ENCODE measurements around the gene GABRB2. TPM values are rescaled to one million over a fixed set of nuclear protein-coding genes. Genes with fewer than 3 reads are reported as not detected.

The GABRB2 gene
- total RNA-seq, 1 donor from 2014 or later, result 0.26 TPM

DNA sequence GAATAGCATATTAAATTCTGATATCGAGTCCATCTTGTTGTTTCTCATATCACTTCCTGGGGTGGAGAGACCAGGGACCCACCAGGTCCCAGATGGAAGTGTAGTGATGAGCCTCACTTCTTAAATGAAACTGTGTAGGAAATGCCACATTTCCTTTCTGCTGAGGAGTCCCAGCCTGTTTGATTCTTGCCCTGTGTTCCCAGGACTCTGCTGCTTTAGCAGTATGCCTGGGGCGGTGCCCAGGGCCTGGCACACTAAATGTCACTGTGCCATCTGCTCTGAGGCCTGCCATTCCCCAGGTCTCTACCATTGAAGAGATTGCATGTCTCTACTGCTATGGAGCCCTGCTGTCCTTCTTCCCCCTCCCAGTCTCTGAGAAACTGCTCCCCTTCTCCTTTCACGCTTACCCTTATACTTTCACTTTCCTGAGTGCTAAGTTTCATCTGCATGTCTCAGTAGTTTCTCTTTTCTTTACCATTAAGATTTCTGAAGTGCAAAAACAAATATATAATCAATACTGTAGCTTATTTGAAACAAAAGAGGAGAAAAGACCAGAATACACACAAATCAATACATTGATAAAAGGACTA, 260.4 kb downstream of the GABRB2 start:
- Mint-ChIP-seq H3K4me1 (ENCODE audit: unreplicated experiment) (peaks cover 4% of the 10 kb centered on the region), H3K27ac (ENCODE audit: unreplicated experiment) (no peak overlapping the region), H3K27me3 (ENCODE audit: unreplicated experiment) (peaks cover 2% of the 10 kb centered on the region), H3K36me3 (ENCODE audit: low read depth, unreplicated experiment) (no peaks in the 10 kb centered on the region), H3K4me3 (ENCODE audit: unreplicated experiment) (no peak overlapping the region), H3K9me3 (ENCODE audit: unreplicated experiment) (no peaks in the 10 kb centered on the region)
- TF ChIP-seq, protein P1, sequence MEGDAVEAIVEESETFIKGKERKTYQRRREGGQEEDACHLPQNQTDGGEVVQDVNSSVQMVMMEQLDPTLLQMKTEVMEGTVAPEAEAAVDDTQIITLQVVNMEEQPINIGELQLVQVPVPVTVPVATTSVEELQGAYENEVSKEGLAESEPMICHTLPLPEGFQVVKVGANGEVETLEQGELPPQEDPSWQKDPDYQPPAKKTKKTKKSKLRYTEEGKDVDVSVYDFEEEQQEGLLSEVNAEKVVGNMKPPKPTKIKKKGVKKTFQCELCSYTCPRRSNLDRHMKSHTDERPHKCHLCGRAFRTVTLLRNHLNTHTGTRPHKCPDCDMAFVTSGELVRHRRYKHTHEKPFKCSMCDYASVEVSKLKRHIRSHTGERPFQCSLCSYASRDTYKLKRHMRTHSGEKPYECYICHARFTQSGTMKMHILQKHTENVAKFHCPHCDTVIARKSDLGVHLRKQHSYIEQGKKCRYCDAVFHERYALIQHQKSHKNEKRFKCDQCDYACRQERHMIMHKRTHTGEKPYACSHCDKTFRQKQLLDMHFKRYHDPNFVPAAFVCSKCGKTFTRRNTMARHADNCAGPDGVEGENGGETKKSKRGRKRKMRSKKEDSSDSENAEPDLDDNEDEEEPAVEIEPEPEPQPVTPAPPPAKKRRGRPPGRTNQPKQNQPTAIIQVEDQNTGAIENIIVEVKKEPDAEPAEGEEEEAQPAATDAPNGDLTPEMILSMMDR (IDR thresholded peaks at IDR 0.05; ENCODE audit: unreplicated experiment), result no peak
- DNase-seq (ENCODE audit: low spot score), result no peak

DNA sequence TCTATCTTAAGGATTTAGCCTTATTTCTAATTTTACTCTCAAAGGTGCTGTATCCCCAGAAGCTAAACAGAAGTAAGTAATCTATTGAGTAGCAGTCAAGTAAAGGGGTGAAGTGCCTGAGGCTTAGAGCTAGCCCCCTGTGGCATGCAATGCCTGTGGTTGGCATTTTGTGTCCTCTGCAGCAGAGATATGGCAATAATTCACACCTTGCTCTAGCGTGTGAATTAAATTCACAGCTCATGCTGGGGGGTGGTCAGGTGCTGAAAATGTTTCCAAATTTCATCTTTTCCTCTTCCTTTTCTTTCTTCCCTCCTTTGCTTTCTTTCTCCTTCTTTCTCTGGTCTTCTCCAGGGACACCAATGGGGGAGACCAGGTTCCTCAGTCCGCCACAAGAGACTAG, 262.1 kb downstream of the GABRB2 start:
- TF ChIP-seq, protein P1 (IDR thresholded peaks at IDR 0.05; ENCODE audit: unreplicated experiment), result no peak
- no peaks in the 10 kb centered on the region for H3K36me3 Mint-ChIP-seq (ENCODE audit: low read depth, unreplicated experiment)
- H3K4me3 Mint-ChIP-seq (ENCODE audit: unreplicated experiment), result no peak overlapping the region
- no peaks in the 10 kb centered on the region for H3K9me3 Mint-ChIP-seq (ENCODE audit: unreplicated experiment)
- H3K27ac Mint-ChIP-seq (ENCODE audit: unreplicated experiment), result no peak overlapping the region
- peaks cover 4% of the 10 kb centered on the region for H3K4me1 Mint-ChIP-seq (ENCODE audit: unreplicated experiment)
- no peak for DNase-seq (ENCODE audit: low spot score)
- peaks cover 2% of the 10 kb centered on the region for H3K27me3 Mint-ChIP-seq (ENCODE audit: unreplicated experiment)

DNA sequence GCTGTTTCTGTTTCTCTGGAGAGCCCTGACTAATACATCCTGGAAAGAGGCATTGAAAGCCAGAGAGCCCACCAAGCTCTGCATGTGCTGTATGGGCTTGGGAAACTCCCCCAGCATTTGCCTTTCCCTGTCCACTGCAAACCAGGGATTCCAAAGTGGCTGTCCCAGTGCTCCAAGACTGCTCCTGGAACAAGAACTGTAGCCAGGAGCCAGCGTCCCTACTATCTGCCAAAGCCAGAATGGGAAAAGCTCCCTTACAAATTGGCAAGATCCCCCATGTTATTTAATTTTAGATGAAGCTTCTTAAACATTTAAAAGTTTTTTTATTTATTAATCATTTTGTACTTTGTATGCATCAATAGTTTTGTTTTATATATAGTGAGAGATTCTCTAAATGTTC, 263.2 kb downstream of the GABRB2 start:
- H3K27me3 Mint-ChIP-seq (ENCODE audit: unreplicated experiment), result peaks cover 2% of the 10 kb centered on the region
- H3K36me3 Mint-ChIP-seq (ENCODE audit: low read depth, unreplicated experiment), result no peaks in the 10 kb centered on the region
- H3K4me1 Mint-ChIP-seq (ENCODE audit: unreplicated experiment), result peaks cover 4% of the 10 kb centered on the region
- no peak overlapping the region for H3K4me3 Mint-ChIP-seq (ENCODE audit: unreplicated experiment)
- no peak for DNase-seq (ENCODE audit: low spot score)
- H3K9me3 Mint-ChIP-seq (ENCODE audit: unreplicated experiment), result no peaks in the 10 kb centered on the region
- TF ChIP-seq, protein P1 (IDR thresholded peaks at IDR 0.05; ENCODE audit: unreplicated experiment), result no peak
- no peak overlapping the region for H3K27ac Mint-ChIP-seq (ENCODE audit: unreplicated experiment)

DNA sequence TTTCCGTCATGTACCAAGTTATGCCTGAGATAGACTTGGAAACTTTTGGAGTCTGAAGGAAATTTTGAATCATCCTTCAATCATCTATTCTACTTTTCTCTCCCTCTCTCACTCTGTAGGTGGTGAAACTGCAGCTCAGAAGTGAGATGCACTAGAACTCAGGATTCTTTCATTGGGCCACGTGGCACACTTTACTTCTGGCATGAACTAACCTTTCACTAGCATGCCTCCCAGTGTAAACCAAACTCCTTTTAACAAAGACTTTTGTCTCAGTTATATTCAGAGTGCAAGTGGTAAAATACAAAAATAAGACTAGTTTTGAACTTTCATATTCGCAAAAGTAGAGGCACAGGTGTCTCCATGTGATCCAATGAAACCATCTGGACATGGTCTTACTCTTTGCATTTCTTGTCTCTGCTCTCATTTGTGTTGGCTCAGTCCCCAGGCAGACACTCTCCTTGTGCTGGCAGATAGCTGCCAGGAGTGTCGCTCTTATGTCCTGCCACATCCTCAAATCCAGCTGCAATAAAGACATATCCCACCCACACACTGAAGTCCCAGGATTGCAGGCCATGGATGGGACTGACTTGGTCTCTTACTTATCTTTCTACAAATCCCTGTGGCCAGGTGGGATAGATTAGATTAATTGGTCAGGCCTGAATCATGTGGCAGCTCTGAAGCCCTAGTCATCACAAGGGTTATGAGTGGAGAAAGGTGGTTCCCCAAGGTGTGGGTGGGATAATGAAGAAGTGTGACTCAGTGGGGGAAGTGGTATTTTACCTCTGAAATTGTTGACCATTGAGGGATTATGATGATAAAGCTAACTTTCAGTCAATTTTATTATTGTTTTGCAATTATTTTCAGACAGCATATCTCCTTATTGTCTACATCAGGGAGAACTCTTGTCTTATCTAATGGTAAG, 267.5 kb downstream of the GABRB2 start:
- no peak overlapping the region for H3K27ac Mint-ChIP-seq (ENCODE audit: unreplicated experiment)
- no peaks in the 10 kb centered on the region for H3K9me3 Mint-ChIP-seq (ENCODE audit: unreplicated experiment)
- H3K27me3 Mint-ChIP-seq (ENCODE audit: unreplicated experiment), result no peaks in the 10 kb centered on the region
- H3K4me3 Mint-ChIP-seq (ENCODE audit: unreplicated experiment), result no peak overlapping the region
- no peaks in the 10 kb centered on the region for H3K4me1 Mint-ChIP-seq (ENCODE audit: unreplicated experiment)
- no peaks in the 10 kb centered on the region for H3K36me3 Mint-ChIP-seq (ENCODE audit: low read depth, unreplicated experiment)
- TF ChIP-seq, protein P1 (IDR thresholded peaks at IDR 0.05; ENCODE audit: unreplicated experiment), result no peak
- no peak for DNase-seq (ENCODE audit: low spot score)

DNA sequence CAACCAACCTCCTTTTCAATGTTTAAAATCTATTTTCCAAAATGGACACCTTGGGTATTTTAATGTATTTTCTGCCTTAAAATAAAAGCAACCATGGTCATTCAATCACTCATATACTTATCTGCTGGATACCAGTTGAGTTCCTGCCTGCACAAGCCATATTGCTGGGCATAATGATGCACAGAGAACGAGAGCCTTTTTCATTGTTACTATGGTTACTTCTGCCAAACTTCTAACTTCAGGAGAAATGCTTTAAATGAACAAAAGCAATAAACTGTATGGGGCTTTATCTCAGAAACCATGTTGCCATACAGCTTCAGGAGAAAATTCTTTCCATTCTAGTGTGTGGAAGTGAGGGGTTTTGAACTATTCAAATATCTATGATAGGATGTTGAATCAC, 269.5 kb downstream of the GABRB2 start:
- Mint-ChIP-seq H3K4me3 (ENCODE audit: unreplicated experiment) (no peak overlapping the region), H3K9me3 (ENCODE audit: unreplicated experiment) (no peaks in the 10 kb centered on the region), H3K36me3 (ENCODE audit: low read depth, unreplicated experiment) (no peaks in the 10 kb centered on the region), H3K27me3 (ENCODE audit: unreplicated experiment) (no peaks in the 10 kb centered on the region), H3K27ac (ENCODE audit: unreplicated experiment) (no peak overlapping the region), H3K4me1 (ENCODE audit: unreplicated experiment) (no peaks in the 10 kb centered on the region)
- no peak for DNase-seq (ENCODE audit: low spot score)
- TF ChIP-seq, protein P1 (IDR thresholded peaks at IDR 0.05; ENCODE audit: unreplicated experiment), result no peak
